Activated CD8-positive, alpha-beta memory T cell treated with anti-CD3 and anti-CD28 coated beads for 4 hours (primary cell): ENCODE data around the gene FILIP1L.

ENCODE experiments used
- DNase-seq, 2 donors: peaks; one replicate each; pipeline ENCODE4 v3.0.0-alpha.2; 2020; ENCODE audit warnings: low read depth in 2 of 2

Gene FILIP1L

GRCh38 chr3:99892332-99892731 is 222.0 kb downstream of the FILIP1L start:
- DNase-seq = no peak

- no peak for DNase-seq
Measured at GRCh38 chr3:99891610-99892285, 222.6 kb downstream of the FILIP1L start.

GRCh38 chr3:99885851-99886250 is 228.4 kb downstream of the FILIP1L start:
- no peak for DNase-seq

GRCh38 chr3:99885085-99885484 is 229.2 kb downstream of the FILIP1L start:
- DNase-seq = no peak

- no peak for DNase-seq
Measured at GRCh38 chr3:99884484-99884883, 229.8 kb downstream of the FILIP1L start.

GRCh38 chr3:99883693-99884092 is 230.6 kb downstream of the FILIP1L start:
- DNase-seq = no peak

- no peak for DNase-seq
Measured at GRCh38 chr3:99883138-99883461, 231.2 kb downstream of the FILIP1L start.

GRCh38 chr3:99882436-99883137 is 231.7 kb downstream of the FILIP1L start:
- DNase-seq = no peak

- no peak for DNase-seq
Measured at GRCh38 chr3:99881121-99881524, 233.2 kb downstream of the FILIP1L start.

- DNase-seq = no peak
Measured at GRCh38 chr3:99879275-99879674, 235.0 kb downstream of the FILIP1L start.

GRCh38 chr3:99878005-99878404 is 236.3 kb downstream of the FILIP1L start:
- DNase-seq = no peak

GRCh38 chr3:99877031-99877579 is 237.2 kb downstream of the FILIP1L start:
- DNase-seq = no peak

GRCh38 chr3:99875929-99876841 is 238.1 kb downstream of the FILIP1L start:
- peak; percentile 39 to 42 for DNase-seq

GRCh38 chr3:99875581-99875928 is 238.7 kb downstream of the FILIP1L start:
- DNase-seq = no peak

- DNase-seq = no peak
Measured at GRCh38 chr3:99874237-99875002, 239.9 kb downstream of the FILIP1L start.

- DNase-seq = no peak
Measured at GRCh38 chr3:99873269-99874102, 240.8 kb downstream of the FILIP1L start.

- no peak for DNase-seq
Measured at GRCh38 chr3:99872923-99873254, 241.4 kb downstream of the FILIP1L start.

- DNase-seq = no peak
Measured at GRCh38 chr3:99871231-99872045, 242.9 kb downstream of the FILIP1L start.

- DNase-seq = no peak
Measured at GRCh38 chr3:99870712-99871111, 243.6 kb downstream of the FILIP1L start.

- no peak for DNase-seq
Measured at GRCh38 chr3:99869621-99870020, 244.7 kb downstream of the FILIP1L start.
